ENCODE data around the gene SRC.

Gene SRC

DNA sequence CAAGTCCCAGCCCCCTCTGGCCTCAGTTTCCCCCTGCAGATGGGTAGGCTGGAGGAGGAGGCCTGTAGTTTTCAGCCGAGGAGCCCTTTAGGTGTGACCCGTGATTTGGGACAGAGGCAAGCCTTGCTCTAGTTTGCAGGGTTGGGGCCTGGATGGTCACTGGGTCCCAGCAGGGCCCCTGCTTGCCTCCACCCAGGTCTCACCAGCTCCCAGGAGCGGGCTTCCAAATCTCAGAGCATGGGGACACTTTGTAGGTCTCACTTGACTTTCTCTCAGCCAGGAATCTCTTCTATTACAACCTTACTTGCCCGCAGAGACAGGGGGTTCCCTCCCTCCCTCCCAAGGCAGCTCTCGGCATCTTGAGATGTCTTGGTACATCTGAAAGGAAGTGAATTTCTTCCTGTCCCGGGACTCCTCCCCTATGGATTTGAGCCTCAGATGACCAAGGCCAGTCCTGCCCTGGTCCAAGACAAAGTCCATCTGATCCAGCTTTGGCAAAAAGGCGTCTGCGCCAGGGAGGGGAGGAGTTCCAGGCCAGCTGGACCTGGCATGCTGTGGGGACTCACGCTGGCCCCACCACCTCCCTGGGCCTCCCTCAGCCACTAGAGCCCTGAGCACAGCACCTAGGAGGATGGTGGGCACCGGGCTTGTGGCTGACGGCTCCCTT, 47.4 kb downstream of the SRC start:
- in situ Hi-C loops (cut with MboI; ENCODE audit: low sequenced_read_pairs) = no loop called here

DNA sequence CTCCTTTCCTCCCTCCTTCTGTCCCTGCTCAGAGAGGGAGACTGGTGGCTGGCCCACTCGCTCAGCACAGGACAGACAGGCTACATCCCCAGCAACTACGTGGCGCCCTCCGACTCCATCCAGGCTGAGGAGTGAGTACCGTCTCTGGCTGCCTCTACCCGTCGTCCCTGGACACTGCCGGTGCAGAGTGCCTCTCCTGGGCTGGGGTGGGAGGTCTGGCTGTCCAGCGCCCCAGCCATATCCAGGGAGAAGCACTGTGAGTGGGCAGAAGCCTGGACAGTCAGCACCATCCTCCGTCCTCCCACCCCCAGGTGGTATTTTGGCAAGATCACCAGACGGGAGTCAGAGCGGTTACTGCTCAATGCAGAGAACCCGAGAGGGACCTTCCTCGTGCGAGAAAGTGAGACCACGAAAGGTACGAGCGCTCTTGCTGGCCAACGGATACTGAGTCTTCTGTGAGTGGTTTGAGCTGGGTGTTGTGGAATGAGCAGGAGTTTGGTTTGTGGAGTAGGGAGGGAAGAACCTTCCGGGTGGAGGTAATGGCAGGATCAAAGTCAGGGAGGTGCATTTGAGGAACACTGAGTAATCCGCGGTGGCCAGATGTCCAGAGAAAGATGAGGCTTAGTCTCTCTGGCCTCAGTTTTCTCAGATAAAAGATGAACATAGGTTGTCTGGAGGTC, 48.1 kb downstream of the SRC start:
- in situ Hi-C loops (cut with MboI; ENCODE audit: low sequenced_read_pairs) = no loop called here

DNA sequence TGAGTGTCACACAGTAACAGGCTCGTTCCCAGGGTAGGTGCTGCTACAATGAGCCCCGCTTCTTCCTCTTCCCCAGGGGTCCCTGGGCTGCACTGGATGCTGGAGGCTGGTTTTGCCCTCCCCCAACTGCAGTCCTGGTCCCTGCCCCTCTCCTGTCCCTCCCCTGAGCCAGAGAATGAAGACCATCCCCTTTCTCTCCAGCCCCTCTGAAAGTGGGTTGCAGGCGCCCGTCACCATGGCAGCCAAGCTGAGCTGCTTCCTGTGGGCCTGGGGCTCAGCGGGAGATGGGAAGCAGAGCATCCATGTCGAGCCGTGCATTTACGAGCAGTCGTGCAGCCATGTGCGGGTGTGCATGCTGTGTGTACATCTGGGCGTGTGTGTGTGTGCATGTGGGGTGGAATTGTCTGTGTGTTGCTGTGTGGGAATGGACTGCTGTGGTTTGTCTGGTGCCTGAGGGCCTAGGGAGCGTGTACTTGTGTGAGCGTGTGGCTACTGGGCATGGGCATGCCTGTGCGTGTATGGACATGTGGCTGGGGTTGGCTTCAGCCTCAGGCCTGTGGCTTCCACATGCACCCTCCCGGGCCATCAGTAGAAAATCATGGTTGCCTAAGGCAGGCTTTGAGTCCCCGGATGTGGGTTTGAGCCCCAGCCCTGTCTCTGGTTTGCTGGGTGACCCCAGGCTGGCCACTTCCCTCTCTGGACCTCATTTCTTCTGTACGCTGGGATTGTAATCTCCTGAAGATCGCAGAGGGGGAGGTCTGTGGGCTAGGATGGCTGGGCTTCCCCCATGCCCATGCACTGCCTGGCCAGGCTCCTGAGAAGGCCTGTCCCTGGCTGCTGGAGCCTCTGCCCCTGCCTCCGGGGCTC, 48.8 kb downstream of the SRC start:
- in situ Hi-C loops (cut with MboI; ENCODE audit: low sequenced_read_pairs) = no loop called here

DNA sequence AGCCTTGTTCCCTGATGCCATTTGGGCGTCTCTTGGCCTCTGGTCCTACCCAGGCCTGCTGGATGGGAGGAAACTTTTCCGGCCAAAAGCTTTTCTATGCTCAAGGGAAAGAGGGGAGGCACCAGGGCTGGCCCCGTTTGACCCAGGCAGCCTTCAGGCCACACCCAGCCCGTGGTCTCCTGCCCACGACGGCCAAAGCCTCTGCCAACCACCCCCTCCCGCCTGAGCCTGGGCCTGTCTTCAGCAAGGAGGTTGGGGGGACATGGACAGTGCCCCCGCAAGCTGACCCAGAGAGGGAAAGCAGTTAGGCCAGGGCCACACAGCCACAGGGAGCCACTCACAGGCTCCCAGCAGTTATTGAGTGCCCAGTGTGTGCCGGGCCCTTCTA, 49.5 kb downstream of the SRC start:
- in situ Hi-C loops (cut with MboI; ENCODE audit: low sequenced_read_pairs) = no loop called here

DNA sequence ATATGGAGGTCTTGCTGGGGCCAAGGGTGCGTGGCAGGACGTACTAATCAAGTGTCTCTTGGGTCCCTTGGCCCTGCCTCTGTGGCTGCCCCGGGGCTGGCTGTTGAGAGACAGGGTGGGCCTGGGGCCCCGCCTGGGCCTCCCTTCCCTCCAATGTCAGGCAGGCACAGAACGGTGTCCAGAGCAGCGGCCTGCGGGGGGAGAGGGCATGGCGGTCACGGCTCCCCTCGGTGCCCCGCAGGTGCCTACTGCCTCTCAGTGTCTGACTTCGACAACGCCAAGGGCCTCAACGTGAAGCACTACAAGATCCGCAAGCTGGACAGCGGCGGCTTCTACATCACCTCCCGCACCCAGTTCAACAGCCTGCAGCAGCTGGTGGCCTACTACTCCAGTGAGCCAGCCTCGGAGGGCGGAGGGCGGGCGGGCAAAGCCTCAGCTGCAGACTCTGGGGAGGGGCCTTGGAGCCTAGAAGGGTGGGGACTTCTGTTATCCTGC, 50.0 kb downstream of the SRC start:
- in situ Hi-C loops (cut with MboI; ENCODE audit: low sequenced_read_pairs) = no loop called here

DNA sequence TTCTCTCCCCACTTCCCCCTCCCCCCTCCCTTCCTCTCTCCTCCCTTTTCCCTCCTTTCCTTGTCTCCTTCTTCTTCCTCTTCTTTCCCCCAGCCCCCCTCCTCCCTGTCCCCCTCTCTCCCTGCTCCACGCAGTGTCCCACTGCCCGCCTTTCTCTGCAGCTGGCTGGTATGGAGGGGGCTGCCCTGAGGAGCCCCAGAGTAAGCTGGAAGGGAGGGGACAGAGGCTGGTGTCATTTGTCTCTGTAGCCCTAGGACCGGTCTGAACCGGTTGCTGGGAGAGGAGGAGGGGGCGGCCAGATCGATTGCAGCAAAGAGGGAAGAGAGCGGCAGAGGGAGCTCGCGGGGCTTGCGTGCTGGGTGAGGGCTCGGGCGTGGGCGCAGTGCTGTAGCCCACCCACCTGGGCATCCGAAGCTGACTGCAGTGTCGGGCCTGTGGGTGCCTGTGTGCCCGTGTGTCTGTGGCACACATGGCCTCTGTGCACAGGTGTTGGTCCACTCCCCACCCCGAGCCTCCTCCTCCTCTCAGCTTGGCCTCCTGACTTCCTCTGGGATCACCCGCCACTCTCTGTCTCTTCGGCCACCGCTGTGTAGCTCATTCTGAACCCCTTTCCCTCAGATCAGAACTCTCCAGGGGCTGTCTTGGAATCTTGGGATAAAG, 50.6 kb downstream of the SRC start:
- in situ Hi-C loops (cut with MboI; ENCODE audit: low sequenced_read_pairs) = no loop called here

DNA sequence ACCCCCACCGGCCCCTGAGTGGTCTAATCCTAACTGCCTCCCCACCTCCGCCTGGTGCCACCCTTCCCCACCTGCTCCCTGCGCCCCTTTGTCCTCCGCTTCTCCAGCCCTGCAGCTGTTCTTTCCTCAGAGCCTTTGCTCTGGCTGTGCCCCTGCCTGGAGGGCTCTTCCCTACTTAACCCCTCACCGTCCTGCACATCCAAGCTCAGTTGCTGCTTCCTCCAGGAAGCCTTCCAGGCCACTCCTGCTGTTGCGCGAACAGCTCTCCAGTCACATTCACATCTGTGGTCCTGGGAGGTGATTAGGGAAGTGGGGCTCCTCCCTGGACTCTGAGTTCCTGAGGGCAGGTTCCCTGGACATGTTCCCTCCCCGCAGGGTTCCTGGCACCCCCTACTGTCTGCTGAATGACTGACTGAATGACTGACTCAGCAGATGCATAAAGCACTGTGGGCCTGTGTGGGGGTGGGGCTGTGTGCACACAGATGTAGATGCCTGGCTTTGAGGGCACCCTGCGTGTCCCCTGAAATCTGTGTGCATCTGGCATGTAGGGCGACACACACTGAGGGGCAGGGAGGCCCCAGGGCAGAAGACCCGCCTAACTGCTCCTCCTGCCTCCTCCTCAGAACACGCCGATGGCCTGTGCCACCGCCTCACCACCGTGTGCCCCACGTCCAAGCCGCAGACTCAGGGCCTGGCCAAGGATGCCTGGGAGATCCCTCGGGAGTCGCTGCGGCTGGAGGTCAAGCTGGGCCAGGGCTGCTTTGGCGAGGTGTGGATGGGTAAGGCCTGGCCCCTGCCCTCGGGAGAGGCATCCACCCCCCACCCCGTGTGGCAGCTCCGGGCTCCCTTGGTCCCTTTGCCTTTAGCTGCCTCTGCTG, 51.4 kb downstream of the SRC start:
- in situ Hi-C loops (cut with MboI; ENCODE audit: low sequenced_read_pairs) = no loop called here

DNA sequence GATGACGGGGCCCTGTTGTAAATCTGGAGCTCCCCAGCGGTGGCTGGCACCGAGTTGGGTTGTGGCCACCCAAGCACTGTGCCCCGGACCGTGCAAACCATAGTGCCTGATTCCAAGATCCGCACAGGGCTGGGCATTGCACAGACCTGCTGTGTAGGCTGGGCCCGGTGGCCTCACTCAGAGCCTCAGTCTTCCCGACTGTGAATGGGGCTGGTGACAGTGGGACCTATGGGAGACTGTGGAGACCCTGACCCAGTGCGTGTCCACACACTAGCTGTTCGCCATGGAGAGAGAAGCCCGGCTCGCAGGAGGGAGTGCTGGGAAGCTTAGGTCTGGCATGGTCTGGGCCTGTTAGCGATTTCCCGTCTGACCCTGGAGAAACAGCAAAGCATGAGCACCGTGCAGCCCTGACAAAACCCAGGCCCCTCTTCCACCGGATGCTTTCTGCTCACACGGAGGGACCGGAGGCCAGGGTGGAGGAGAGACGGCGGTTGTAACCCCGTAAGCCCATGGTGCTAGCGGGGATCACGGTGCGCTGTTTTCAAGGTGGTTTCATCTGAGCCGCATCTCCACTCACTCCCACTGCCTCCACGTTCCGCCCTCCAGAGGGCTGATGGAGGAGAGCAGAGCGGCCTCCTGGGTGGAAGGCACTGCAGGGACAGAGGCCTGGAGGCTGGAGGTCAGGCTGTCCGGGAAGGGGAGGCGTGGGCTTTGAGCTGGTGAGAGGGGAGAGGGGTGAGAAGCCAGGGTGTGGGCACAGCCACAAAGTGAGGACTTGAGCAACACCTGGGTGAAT, 52.2 kb downstream of the SRC start:
- in situ Hi-C loops (cut with MboI; ENCODE audit: low sequenced_read_pairs) = no loop called here

DNA sequence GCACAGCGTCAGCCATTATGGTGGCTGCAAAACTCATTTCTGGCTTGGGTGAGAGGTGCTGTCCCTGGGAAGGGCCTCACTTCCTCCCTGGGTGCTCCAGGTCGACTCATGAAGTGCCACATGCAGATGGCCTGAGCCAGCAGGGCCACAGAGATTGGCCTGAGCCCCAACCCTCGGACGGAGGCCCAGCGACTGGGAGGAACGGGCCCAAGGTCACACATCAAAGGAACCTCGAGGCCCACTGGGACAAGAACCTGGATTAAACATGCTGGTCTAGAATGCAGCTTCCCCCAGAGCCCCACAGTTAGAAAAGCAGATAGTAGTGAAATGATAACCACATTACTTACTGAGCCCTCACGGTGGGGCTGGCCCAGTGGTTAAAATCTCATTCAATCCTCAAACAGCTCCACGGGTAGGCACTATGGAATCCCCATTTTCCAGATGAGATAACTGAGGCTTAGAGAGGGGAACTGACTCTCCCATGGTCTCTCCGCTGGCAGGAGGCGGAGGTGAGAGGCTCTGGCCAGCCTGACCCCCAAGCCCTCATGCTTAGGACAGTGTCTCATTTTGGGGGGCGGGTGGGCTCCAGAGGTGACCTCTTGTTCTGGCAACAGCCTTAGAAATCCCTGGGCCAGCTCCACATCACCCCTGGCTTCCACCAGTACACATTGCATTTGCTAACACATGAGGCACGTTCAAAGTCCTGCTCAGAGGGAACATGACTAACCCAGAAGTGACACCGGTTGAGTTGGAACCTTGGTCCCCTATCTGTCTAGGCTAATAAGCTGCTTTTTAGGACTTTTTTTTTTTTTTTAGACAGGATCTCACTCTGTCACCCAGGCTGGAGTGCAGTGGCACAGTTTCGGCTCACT, 53.0 kb downstream of the SRC start:
- in situ Hi-C loops (cut with MboI; ENCODE audit: low sequenced_read_pairs) = no loop called here

DNA sequence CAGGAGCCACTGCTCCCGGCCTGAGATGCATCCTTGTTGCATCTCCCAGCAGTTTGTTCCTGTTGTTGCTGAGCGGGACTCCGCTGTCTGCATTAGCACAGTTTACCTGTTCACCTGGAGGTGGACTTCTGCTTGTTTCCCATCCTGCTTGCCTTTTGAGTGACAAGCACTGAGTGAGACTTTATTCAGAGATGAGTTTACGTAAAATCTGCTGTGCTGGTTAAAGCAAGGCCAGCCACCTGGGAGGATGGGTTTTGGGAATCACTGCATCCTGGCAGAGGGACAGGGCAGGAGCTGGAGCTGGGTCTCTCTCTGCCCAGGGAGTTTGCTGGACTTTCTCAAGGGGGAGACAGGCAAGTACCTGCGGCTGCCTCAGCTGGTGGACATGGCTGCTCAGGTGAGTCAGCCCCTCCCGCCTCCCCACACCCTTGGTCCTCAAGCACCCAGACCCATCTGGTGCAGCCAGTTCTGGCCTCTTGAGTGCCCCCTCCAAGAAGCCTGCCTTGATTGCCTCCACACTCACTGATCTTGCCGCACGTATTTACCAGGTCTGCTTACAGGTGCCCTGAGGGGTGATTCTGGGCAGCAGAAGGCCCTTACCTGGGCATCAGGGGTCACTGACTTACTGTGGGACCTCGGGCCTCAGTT, 55.5 kb downstream of the SRC start:
- in situ Hi-C loops (cut with MboI; ENCODE audit: low sequenced_read_pairs) = no loop called here

DNA sequence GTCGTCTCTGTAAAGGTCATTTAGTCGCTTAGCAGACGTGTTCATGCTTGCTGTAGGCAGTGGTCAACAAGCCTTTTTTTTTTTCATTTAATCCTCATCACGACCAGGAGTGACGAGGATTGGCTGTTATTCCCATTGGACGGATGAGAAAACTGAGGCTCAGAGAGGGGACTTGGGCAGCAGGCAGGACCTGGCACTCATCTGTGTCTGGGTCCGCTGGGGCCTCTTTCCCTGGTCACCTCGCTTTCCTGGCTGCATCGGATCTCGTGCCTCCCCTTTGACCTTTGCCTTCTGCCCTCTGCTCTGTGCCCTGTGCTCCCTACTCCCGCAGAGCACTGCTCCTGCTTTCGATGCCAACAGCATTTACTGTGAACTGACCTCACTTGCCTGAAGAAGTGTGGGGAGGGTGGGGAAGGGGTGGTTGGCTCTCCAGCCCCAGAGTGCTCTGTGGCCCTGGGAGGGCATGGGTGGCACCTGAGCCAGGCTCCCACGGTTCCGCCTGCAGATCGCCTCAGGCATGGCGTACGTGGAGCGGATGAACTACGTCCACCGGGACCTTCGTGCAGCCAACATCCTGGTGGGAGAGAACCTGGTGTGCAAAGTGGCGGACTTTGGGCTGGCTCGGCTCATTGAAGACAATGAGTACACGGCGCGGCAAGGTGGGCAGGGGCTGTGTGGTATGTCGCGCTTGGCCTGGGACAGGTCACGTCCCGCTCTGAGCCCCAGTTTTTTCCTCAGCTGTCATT, 56.2 kb downstream of the SRC start:
- in situ Hi-C loops (cut with MboI; ENCODE audit: low sequenced_read_pairs) = no loop called here

DNA sequence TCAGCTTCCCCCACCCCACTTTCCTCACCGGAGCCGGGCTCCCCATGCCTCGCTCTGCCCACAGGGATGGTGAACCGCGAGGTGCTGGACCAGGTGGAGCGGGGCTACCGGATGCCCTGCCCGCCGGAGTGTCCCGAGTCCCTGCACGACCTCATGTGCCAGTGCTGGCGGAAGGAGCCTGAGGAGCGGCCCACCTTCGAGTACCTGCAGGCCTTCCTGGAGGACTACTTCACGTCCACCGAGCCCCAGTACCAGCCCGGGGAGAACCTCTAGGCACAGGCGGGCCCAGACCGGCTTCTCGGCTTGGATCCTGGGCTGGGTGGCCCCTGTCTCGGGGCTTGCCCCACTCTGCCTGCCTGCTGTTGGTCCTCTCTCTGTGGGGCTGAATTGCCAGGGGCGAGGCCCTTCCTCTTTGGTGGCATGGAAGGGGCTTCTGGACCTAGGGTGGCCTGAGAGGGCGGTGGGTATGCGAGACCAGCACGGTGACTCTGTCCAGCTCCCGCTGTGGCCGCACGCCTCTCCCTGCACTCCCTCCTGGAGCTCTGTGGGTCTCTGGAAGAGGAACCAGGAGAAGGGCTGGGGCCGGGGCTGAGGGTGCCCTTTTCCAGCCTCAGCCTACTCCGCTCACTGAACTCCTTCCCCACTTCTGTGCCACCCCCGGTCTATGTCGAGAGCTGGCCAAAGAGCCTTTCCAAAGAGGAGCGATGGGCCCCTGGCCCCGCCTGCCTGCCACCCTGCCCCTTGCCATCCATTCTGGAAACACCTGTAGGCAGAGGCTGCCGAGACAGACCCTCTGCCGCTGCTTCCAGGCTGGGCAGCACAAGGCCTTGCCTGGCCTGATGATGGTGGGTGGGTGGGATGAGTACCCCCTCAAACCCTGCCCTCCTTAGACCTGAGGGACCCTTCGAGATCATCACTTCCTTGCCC, 57.4 kb downstream of the SRC start:
- in situ Hi-C loops (cut with MboI; ENCODE audit: low sequenced_read_pairs) = no loop called here

DNA sequence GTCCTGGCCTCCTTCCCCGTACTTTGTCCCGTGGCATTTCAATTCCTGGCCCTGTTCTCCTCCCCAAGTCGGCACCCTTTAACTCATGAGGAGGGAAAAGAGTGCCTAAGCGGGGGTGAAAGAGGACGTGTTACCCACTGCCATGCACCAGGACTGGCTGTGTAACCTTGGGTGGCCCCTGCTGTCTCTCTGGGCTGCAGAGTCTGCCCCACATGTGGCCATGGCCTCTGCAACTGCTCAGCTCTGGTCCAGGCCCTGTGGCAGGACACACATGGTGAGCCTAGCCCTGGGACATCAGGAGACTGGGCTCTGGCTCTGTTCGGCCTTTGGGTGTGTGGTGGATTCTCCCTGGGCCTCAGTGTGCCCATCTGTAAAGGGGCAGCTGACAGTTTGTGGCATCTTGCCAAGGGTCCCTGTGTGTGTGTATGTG, 58.5 kb downstream of the SRC start:
- in situ Hi-C loops (cut with MboI; ENCODE audit: low sequenced_read_pairs) = no loop called here

DNA sequence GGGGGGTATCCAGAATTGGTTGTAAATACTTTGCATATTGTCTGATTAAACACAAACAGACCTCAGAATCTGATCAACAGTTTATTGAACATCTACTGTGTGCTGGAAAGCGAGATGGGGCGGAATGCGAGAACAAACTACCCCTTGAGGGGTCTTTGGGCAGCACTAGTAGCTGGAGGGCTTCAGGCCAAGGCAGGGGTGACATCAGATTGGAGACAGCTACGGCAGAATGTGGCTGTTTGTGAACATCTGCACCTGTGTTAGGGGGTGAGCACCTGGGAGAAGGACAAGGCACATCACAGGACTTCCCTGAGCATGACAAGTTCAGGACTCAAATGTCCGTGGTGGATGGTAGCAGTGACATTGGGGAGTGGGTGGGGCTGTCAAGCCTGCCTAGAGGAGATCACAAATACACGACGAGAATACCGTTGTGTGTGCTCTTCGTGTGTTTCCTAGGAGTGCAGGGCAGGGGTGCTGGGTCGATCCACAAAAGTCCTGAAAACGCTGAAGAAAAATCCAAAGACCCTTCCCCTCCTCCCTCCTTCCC, 59.5 kb downstream of the SRC start:
- in situ Hi-C loops (cut with MboI; ENCODE audit: low sequenced_read_pairs) = no loop called here

DNA sequence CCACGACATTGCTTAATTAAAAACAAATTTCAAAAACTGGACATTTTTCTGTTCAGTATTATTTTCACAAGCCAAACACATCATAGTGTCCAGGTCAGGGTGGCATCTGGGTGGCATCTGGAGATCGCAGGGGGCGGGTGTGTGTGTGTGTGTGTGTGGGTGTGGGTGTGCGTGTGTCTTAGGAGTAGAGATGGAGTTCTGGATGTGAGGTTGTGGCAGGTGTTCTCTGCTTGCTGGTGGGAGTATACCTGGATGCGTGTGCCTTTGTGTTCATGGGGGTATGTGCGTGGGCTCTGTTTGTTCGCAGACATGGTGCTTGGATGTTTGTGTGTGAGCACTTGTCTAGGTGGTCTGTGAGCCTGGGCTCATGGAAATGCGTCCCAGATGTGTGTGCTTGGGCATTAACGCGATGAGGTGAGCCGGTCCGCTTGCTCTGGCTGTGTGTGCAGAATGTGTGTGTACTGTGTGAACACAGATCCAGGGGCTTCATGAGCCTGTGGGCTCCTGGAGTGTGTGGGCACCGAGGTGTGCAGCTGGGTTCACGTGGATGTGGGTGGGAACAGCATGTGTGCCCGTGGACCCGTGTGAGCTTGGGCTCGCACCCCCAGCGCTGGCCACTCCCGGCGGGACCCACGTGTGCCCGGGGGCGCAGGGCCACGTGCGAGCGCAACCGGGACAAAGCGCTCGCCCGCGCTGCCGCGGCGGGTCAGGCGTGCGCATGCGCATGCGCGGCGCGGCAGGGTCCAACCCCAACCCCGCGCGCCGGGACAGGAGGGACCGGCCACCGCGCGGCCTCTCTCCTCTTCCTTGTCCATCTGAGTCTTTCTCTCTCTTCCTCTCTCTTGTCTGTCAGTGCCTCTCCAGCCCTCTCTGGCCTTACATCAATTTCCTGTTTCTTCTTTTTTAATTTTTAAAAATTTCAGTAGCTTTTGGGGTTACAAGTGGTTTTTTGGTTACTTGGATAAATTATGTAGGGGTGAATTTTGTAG, 60.4 kb downstream of the SRC start:
- in situ Hi-C loops (cut with MboI; ENCODE audit: low sequenced_read_pairs) = no loop called here

Measured in HL-60/S4 treated with retinoic acid at 250 ng/mL for 4 days and 3 days (cell line).